Measurements from ENCODE around the gene FAM110D.

Gene FAM110D

GRCh38 chr1:26148887-26149286, 10.0 kb upstream of the FAM110D start:
- Histone ChIP-seq H3K9me3 (ENCODE audit: low read length) (no peaks in the 10 kb centered on the region), H3K36me3 (ENCODE audit: insufficient read depth, low read length) (no peaks in the 10 kb centered on the region), H3F3A (ENCODE audit: insufficient read depth, low read length) (no peaks in the 10 kb centered on the region), H3K4me2 (ENCODE audit: low read length) (no peak overlapping the region), H3K27me3 (ENCODE audit: insufficient read depth, low read length) (peaks cover 9% of the 10 kb centered on the region; the same call in 1 of the 2 replicates), H3K4me1 (ENCODE audit: insufficient read depth, low read length, severe bottlenecking) (no peaks in the 10 kb centered on the region), H3K79me2 (ENCODE audit: insufficient read depth, low read length) (no peaks in the 10 kb centered on the region), H3K27ac (ENCODE audit: low read depth, low read length, poor library complexity, severe bottlenecking) (no peak overlapping the region), H4K20me1 (ENCODE audit: insufficient read depth, low read length) (no peaks in the 10 kb centered on the region), H3K9me2 (ENCODE audit: low read depth, low read length) (no peaks in the 10 kb centered on the region), H3K9ac (ENCODE audit: low read length) (no peak overlapping the region), H2AFZ (ENCODE audit: low read length) (no peak overlapping the region), H3K4me3 (ENCODE audit: low read depth, low read length, poor library complexity, severe bottlenecking) (no peak overlapping the region)
- no peak for TF ChIP-seq EZH2 (IDR thresholded peaks at IDR 0.05; ENCODE audit: borderline replicate concordance, low read length)
- no peak for TF ChIP-seq CTCF (IDR thresholded peaks at IDR 0.05; ENCODE audit: low read length)

- Histone ChIP-seq H3F3A (ENCODE audit: insufficient read depth, low read length) (no peaks in the 10 kb centered on the region), H3K4me1 (ENCODE audit: insufficient read depth, low read length, severe bottlenecking) (no peaks in the 10 kb centered on the region), H3K9ac (ENCODE audit: low read length) (no peak overlapping the region), H3K36me3 (ENCODE audit: insufficient read depth, low read length) (no peaks in the 10 kb centered on the region), H4K20me1 (ENCODE audit: insufficient read depth, low read length) (no peaks in the 10 kb centered on the region), H3K79me2 (ENCODE audit: insufficient read depth, low read length) (no peaks in the 10 kb centered on the region), H3K4me3 (ENCODE audit: low read depth, low read length, poor library complexity, severe bottlenecking) (no peak overlapping the region), H3K27me3 (ENCODE audit: insufficient read depth, low read length) (peaks cover 13% of the 10 kb centered on the region), H3K27ac (ENCODE audit: low read depth, low read length, poor library complexity, severe bottlenecking) (no peak overlapping the region), H3K4me2 (ENCODE audit: low read length) (no peak overlapping the region), H2AFZ (ENCODE audit: low read length) (no peak overlapping the region), H3K9me2 (ENCODE audit: low read depth, low read length) (no peaks in the 10 kb centered on the region), H3K9me3 (ENCODE audit: low read length) (no peaks in the 10 kb centered on the region)
- no peak for TF ChIP-seq EZH2 (IDR thresholded peaks at IDR 0.05; ENCODE audit: borderline replicate concordance, low read length)
- no peak for TF ChIP-seq CTCF (IDR thresholded peaks at IDR 0.05; ENCODE audit: low read length)
Observed at GRCh38 chr1:26153966-26154532, 4.8 kb upstream of the FAM110D start.

GRCh38 chr1:26154750-26155149, 4.1 kb upstream of the FAM110D start:
- H3K4me2 ChIP-seq (ENCODE audit: low read length) = no peak overlapping the region
- no peaks in the 10 kb centered on the region for H3K9me2 ChIP-seq (ENCODE audit: low read depth, low read length)
- no peaks in the 10 kb centered on the region for H3K79me2 ChIP-seq (ENCODE audit: insufficient read depth, low read length)
- H3K4me3 ChIP-seq (ENCODE audit: low read depth, low read length, poor library complexity, severe bottlenecking) = no peak overlapping the region
- H3K27me3 ChIP-seq (ENCODE audit: insufficient read depth, low read length) = peaks cover 12% of the 10 kb centered on the region
- TF ChIP-seq CTCF (IDR thresholded peaks at IDR 0.05; ENCODE audit: low read length) (no peak), EZH2 (IDR thresholded peaks at IDR 0.05; ENCODE audit: borderline replicate concordance, low read length) (no peak)
- no peak overlapping the region for H3K9ac ChIP-seq (ENCODE audit: low read length)
- H3K4me1 ChIP-seq (ENCODE audit: insufficient read depth, low read length, severe bottlenecking) = no peaks in the 10 kb centered on the region
- H2AFZ ChIP-seq (ENCODE audit: low read length) = no peak overlapping the region
- H3K27ac ChIP-seq (ENCODE audit: low read depth, low read length, poor library complexity, severe bottlenecking) = no peak overlapping the region
- no peaks in the 10 kb centered on the region for H3K9me3 ChIP-seq (ENCODE audit: low read length)
- H3K36me3 ChIP-seq (ENCODE audit: insufficient read depth, low read length) = no peaks in the 10 kb centered on the region
- H3F3A ChIP-seq (ENCODE audit: insufficient read depth, low read length) = no peaks in the 10 kb centered on the region
- H4K20me1 ChIP-seq (ENCODE audit: insufficient read depth, low read length) = no peaks in the 10 kb centered on the region
